K562 (cell line): ENCODE measurements around the gene URM1. TPM values are rescaled to one million over a fixed set of nuclear protein-coding genes. Genes with fewer than 3 reads are reported as not detected.

Experiments
- ATF3 ChIP-seq, 2 experiments: fragments of 450-650 bp in 1 of 2; sonication (generic) in 1 of 2; formaldehyde crosslinking in 1 of 2; IDR thresholded peaks in 1 of 2; conservative IDR thresholded peaks in 1 of 2; 2 replicates each; pipeline versions ENCODE4 v1.6.1 to v1.8.1; 2016 to 2023; ENCODE audit warnings: mild to moderate bottlenecking in 2 of 2, moderate library complexity in 2 of 2, inconsistent platforms in 1 of 2, missing genetic modification reagents in 1 of 2
- FOXP4 ChIP-seq: sonication (generic); formaldehyde crosslinking; IDR thresholded peaks from 2 replicates; pipeline ENCODE4 v1.8.0; 2022; ENCODE audit warnings: mild to moderate bottlenecking, missing genetic modification reagents, borderline replicate concordance
- HDAC2 ChIP-seq: fragments of 450-650 bp; IDR thresholded peaks from 2 replicates; pipeline ENCODE4 v1.6.1; 2016; ENCODE audit warnings: mild to moderate bottlenecking
- MTA2 ChIP-seq: fragments of 450-650 bp; IDR thresholded peaks from 2 replicates; pipeline ENCODE4 v1.6.1; 2016; ENCODE audit warnings: low read depth
- MTA3 ChIP-seq: fragments of 450-650 bp; formaldehyde crosslinking; IDR thresholded peaks from 2 replicates; pipeline ENCODE4 v1.6.1; 2017; ENCODE audit warnings: mild to moderate bottlenecking, borderline replicate concordance
- NFIC ChIP-seq: fragments of 450-650 bp; IDR thresholded peaks from 2 replicates; pipeline ENCODE4 v1.6.1; 2017; ENCODE audit warnings: mild to moderate bottlenecking, inconsistent platforms
- NFXL1 ChIP-seq: fragments of 450-650 bp; formaldehyde crosslinking; IDR thresholded peaks from 2 replicates; pipeline ENCODE4 v1.4.0; 2021; ENCODE audit warnings: mild to moderate bottlenecking
- NONO ChIP-seq, 2 experiments: fragments of 200-400 bp in 1 of 2; fragments of 450-650 bp in 1 of 2; formaldehyde crosslinking in 1 of 2; IDR thresholded peaks; 2 replicates each; pipeline ENCODE4 v1.6.1; 2017; ENCODE audit warnings: low read depth in 2 of 2, mild to moderate bottlenecking in 2 of 2, moderate library complexity in 2 of 2, low read length in 1 of 2
- OTX1 ChIP-seq: fragments of 450-650 bp; formaldehyde crosslinking; IDR thresholded peaks from 2 replicates; pipeline ENCODE4 v1.4.0; 2022; ENCODE audit warnings: mild to moderate bottlenecking
- PPARD ChIP-seq: fragments of 250-450 bp; sonication (Bioruptor Pico); IDR thresholded peaks from 2 replicates; pipeline ENCODE4 v1.8.0; 2022; ENCODE audit warnings: inconsistent platforms, mild to moderate bottlenecking, moderate library complexity
- PTRF ChIP-seq: fragments of 450-650 bp; IDR thresholded peaks from 2 replicates; pipeline ENCODE4 v1.6.1; 2016; ENCODE audit warnings: mild to moderate bottlenecking, missing genetic modification characterization, missing compliant biosample characterization
- SAFB ChIP-seq: fragments of 200-400 bp; formaldehyde crosslinking; IDR thresholded peaks from 2 replicates; pipeline ENCODE4 v1.6.1; 2017; ENCODE audit warnings: low read depth, low read length, borderline replicate concordance
- SMARCA4 ChIP-seq: fragments of 450-650 bp; IDR thresholded peaks from 2 replicates; pipeline ENCODE4 v1.6.1; 2016
- SUPT5H ChIP-seq: fragments of 450-650 bp; IDR thresholded peaks from 2 replicates; pipeline ENCODE4 v1.6.1; 2016
- TAF7 ChIP-seq: fragments of 450-650 bp; IDR thresholded peaks from 2 replicates; pipeline ENCODE4 v1.6.1; 2016; ENCODE audit warnings: missing genetic modification characterization, missing compliant biosample characterization
- TAF9B ChIP-seq: fragments of 450-650 bp; IDR thresholded peaks from 2 replicates; pipeline ENCODE4 v1.6.1; 2018; ENCODE audit warnings: mild to moderate bottlenecking; ENCODE audit not compliant: partially characterized antibody
- THRA ChIP-seq: fragments of 450-650 bp; IDR thresholded peaks from 2 replicates; pipeline ENCODE4 v1.6.1; 2017; ENCODE audit warnings: mild to moderate bottlenecking, moderate library complexity
- XRCC5 ChIP-seq: fragments of 200-400 bp; formaldehyde crosslinking; IDR thresholded peaks from 2 replicates; pipeline ENCODE4 v1.6.1; 2017; ENCODE audit warnings: low read depth, mild to moderate bottlenecking, low read length
- ZBTB2 ChIP-seq: fragments of 450-650 bp; IDR thresholded peaks from 2 replicates; pipeline ENCODE4 v1.6.1; 2016; ENCODE audit warnings: antibody characterized with exemption
- ZBTB9 ChIP-seq: fragments of 450-650 bp; formaldehyde crosslinking; IDR thresholded peaks from 2 replicates; pipeline ENCODE4 v1.4.0; 2020; ENCODE audit warnings: mild to moderate bottlenecking, moderate library complexity
- ZNF165 ChIP-seq: fragments of 250-450 bp; sonication (Bioruptor Pico); IDR thresholded peaks from 2 replicates; pipeline ENCODE4 v1.4.0; 2020; ENCODE audit warnings: borderline replicate concordance
- ZNF263 ChIP-seq: sonication (generic); formaldehyde crosslinking; IDR thresholded peaks from 2 replicates; pipeline ENCODE4 v1.8.0; 2022; ENCODE audit warnings: mild to moderate bottlenecking, missing genetic modification reagents, borderline replicate concordance
- ZNF77 ChIP-seq: fragments of 250-450 bp; sonication (Bioruptor Pico); IDR thresholded peaks from 2 replicates; pipeline ENCODE4 v1.5.0; 2020
- polyA plus RNA-seq, 8 experiments: library from polyadenylated mRNA; depleted of rRNA in 4 of 8; stranded (reverse) in 5 of 8; unstranded in 3 of 8; fragments of >200 nt; fragmentation: Nextera tagmentation in 2 of 8; fragmentation: Illumina TruSeq in 1 of 8; extraction: Ambion mirVana in 2 of 8; extraction: Trizol in 1 of 8; gene quantifications; 2 replicates each; pipeline versions ENCODE4 v1.2.1 to v1.2.3, GENCODE V29; 2011 to 2014; ENCODE audit warnings: inconsistent platforms in 1 of 8, missing spikeins in 1 of 8
- total RNA-seq, 7 experiments: library from RNA; depleted of rRNA in 6 of 7; stranded (reverse); fragments of >200 nt in 6 of 7; fragmentation: Illumina TruSeq in 2 of 7; extraction: Trizol in 2 of 7; gene quantifications; 2 replicates each; pipeline versions ENCODE4 v1.2.1 to v1.2.3, GENCODE V29; 2011 to 2021; ENCODE audit warnings: low replicate concordance in 1 of 7

The URM1 gene
- total and polyA plus RNA-seq, 9 of the 15 experiments (the other 6 are each of a cell fraction or from before 2014, with no cell fraction given): 10.1 to 88.9 (median 53.3) TPM

- TF ChIP-seq NONO (IDR thresholded peaks at IDR 0.05; ENCODE audit: low read depth in 2 of 2, low read length in 1 of 2) (0 out of 4 replicates have a peak, but pooled peaks of 1 of the 2 experiments have one; percentile 33), TAF9B (no peak), NFIC (peak; percentile 76), NFXL1 (CRISPR knock-in tag) (no peak), FOXP4 (CRISPR knock-in tag) (no peak), ZNF77 (no peak), MTA2 (peak; percentile 43; the same call in 1 of the 2 replicates), ZBTB2 (peak; percentile 72; the same call in 1 of the 2 replicates), SUPT5H (peak; percentile 57), SAFB (peak; percentile 99), HDAC2 (peak; percentile 82), ATF3 (IDR thresholded peaks at IDR 0.05) (no peak), ATF3 (CRISPR knock-in tag; conservative IDR thresholded peaks at IDR 0.05) (no peak), PPARD (CRISPR knock-in tag) (no peak), ZBTB9 (CRISPR knock-in tag) (0 out of 2 replicates have a peak, but pooled peaks have one; percentile 74), OTX1 (no peak), MTA3 (peak; percentile 96), PTRF (no peak), THRA (no peak), TAF7 (no peak), XRCC5 (no peak), ZNF263 (peak; percentile 53; the same call in 1 of the 2 replicates), SMARCA4 (peak; percentile 45), ZNF165 (CRISPR knock-in tag) (no peak)
These were observed 49.0 kb downstream of the URM1 start (continued) for GRCh38 chr9:128420060-128420650.
